ENCODE measurements around the gene CNST.

- TF ChIP-seq POLR2AphosphoS5 (IDR thresholded peaks at IDR 0.05; ENCODE audit: low read depth, low read length) (no peak), TAF1 (IDR thresholded peaks at IDR 0.05; ENCODE audit: low read depth, low read length) (no peak), POLR2A (IDR thresholded peaks at IDR 0.05; ENCODE audit: low read depth, low read length) (no peak), SPI1 (IDR thresholded peaks at IDR 0.05; ENCODE audit: low read depth, low read length) (no peak)
These were observed 141.9 kb downstream of the CNST start for GRCh38 chr1:246708166-246708565.
